ENCODE measurements around the gene RBM7. TPM values are rescaled to one million over a fixed set of nuclear protein-coding genes. Genes with fewer than 3 reads are reported as not detected.

Gene RBM7
- total RNA-seq, 1 experiment from 2014 or later, result 27.9 TPM

- H3K4me1 ChIP-seq (ENCODE audit: control insufficient read depth in 1 of 2, insufficient read depth in 2 of 2, low read length in 2 of 2), result peaks cover 5 to 19% of the 10 kb centered on the region in 2 experiments; a peak in 3 of 4 replicates
- H3K27me3 ChIP-seq (ENCODE audit: insufficient read depth, low read length), result no peaks in the 10 kb centered on the region
- no peak overlapping the region for H3K4me3 ChIP-seq (replicated peaks in 1 of 2; ENCODE audit: low read depth in 1 of 2, low read length in 2 of 2)
- no peak overlapping the region for H3K4me2 ChIP-seq (ENCODE audit: low read length)
- H3K27ac ChIP-seq (ENCODE audit: low read depth, low read length), result no peak overlapping the region
- TF ChIP-seq, protein P1, sequence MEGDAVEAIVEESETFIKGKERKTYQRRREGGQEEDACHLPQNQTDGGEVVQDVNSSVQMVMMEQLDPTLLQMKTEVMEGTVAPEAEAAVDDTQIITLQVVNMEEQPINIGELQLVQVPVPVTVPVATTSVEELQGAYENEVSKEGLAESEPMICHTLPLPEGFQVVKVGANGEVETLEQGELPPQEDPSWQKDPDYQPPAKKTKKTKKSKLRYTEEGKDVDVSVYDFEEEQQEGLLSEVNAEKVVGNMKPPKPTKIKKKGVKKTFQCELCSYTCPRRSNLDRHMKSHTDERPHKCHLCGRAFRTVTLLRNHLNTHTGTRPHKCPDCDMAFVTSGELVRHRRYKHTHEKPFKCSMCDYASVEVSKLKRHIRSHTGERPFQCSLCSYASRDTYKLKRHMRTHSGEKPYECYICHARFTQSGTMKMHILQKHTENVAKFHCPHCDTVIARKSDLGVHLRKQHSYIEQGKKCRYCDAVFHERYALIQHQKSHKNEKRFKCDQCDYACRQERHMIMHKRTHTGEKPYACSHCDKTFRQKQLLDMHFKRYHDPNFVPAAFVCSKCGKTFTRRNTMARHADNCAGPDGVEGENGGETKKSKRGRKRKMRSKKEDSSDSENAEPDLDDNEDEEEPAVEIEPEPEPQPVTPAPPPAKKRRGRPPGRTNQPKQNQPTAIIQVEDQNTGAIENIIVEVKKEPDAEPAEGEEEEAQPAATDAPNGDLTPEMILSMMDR (IDR thresholded peaks at IDR 0.05 in 2 of 3, conservative IDR thresholded peaks at IDR 0.05 in 1 of 3; ENCODE audit: borderline replicate concordance in 1 of 3, insufficient read depth in 1 of 3, low read depth in 2 of 3, low read length in 2 of 3), result no peak
- TF ChIP-seq RAD21 (IDR thresholded peaks at IDR 0.05; ENCODE audit: low read depth), result no peak
- no peak for TF ChIP-seq EZH2 (IDR thresholded peaks at IDR 0.05)
- no peak for TF ChIP-seq REST (IDR thresholded peaks at IDR 0.05; ENCODE audit: low read depth)
- TF ChIP-seq JUND (IDR thresholded peaks at IDR 0.05), result no peak
- TF ChIP-seq TCF7L2 (IDR thresholded peaks at IDR 0.05; ENCODE audit: borderline replicate concordance, extremely low read depth, insufficient read depth, insufficient read length), result no peak
- no peak for TF ChIP-seq POLR2A (IDR thresholded peaks at IDR 0.05; ENCODE audit: borderline replicate concordance, extremely low read depth, insufficient read depth, insufficient read length)
- TF ChIP-seq ZFX (IDR thresholded peaks at IDR 0.05), result no peak
- no peak for TF ChIP-seq FOSL1 (IDR thresholded peaks at IDR 0.05; ENCODE audit: low read depth)
- TF ChIP-seq YY1 (IDR thresholded peaks at IDR 0.05; ENCODE audit: extremely low read depth, insufficient replicate concordance, low read depth, low read length), result no peak
- TF ChIP-seq SRF (IDR thresholded peaks at IDR 0.05; ENCODE audit: low read depth), result no peak
- TF ChIP-seq SIN3A (IDR thresholded peaks at IDR 0.05; ENCODE audit: low read depth), result no peak
- TF ChIP-seq CBX3 (IDR thresholded peaks at IDR 0.05; ENCODE audit: low read depth), result no peak
- no peak for TF ChIP-seq SP1 (IDR thresholded peaks at IDR 0.05; ENCODE audit: low read depth)
- TF ChIP-seq ZBTB33 (IDR thresholded peaks at IDR 0.05; ENCODE audit: extremely low read depth, insufficient replicate concordance, low read length), result no peak
- TF ChIP-seq ELF1 (IDR thresholded peaks at IDR 0.05; ENCODE audit: borderline replicate concordance, low read depth), result no peak
- TF ChIP-seq CEBPB (IDR thresholded peaks at IDR 0.05; ENCODE audit: low read depth), result no peak
- TF ChIP-seq EGR1 (IDR thresholded peaks at IDR 0.05; ENCODE audit: low read depth), result no peak
- TF ChIP-seq EZH2phosphoT487 (IDR thresholded peaks at IDR 0.05; ENCODE audit: borderline replicate concordance), result no peak
- TF ChIP-seq ZNF274 (IDR thresholded peaks at IDR 0.05; ENCODE audit: low read depth, low read length), result no peak
- POLR2A ChIA-PET, result no interaction called here
- H3K9me2 ChIP-seq (ENCODE audit: insufficient read depth), result no peaks in the 10 kb centered on the region
- no peak for ATAC-seq
- H3K36me3 ChIP-seq (ENCODE audit: control insufficient read depth in 1 of 2, insufficient read depth in 2 of 2, low read length in 2 of 2), result peaks cover 5 to 14% of the 10 kb centered on the region in 2 experiments; a peak in 2 of 4 replicates
- H2AFZ ChIP-seq (ENCODE audit: low read depth, low read length, poor library complexity, severe bottlenecking), result no peak overlapping the region
- H3K9me3 ChIP-seq (ENCODE audit: control insufficient read depth in 1 of 2, insufficient read depth in 1 of 2, low read depth in 1 of 2, low read length in 2 of 2), result no peaks in the 10 kb centered on the region
- CTCF ChIA-PET, result no interaction called here
- no peak overlapping the region for H3K9ac ChIP-seq (ENCODE audit: low read length)
- BruUV-seq (replicated peaks), result no TSS peak
- H3K79me2 ChIP-seq (ENCODE audit: insufficient read depth, low read length), result peaks cover 73% of the 10 kb centered on the region
- intact Hi-C loops (cut with micrococcal nuclease), result no loop called here
- RAD21 ChIA-PET (ENCODE audit: low non-redundant PET in 1 of 2, low total read pairs in 2 of 2, uncharacterized antibody in 2 of 2, unreplicated experiment in 2 of 2), result no interaction called here
- DNase-seq (ENCODE audit: low read depth, low spot score), result no peak
- H4K20me1 ChIP-seq (ENCODE audit: insufficient read depth), result no peaks in the 10 kb centered on the region
Measured at GRCh38 chr11:114441921-114442320, 41.5 kb downstream of the RBM7 start.

Measured in HCT116 (cell line).